IPS-15b (cell line): ENCODE data around the gene TMEM131L.

Experiments used
- H3K27me3 ChIP-seq: one replicate; pipeline ENCODE4 v1.6.1; 2013; ENCODE audit warnings: low read length; ENCODE audit not compliant: control insufficient read depth, insufficient read depth
- H3K36me3 ChIP-seq: one replicate; pipeline ENCODE4 v1.6.1; 2013; ENCODE audit warnings: low read length; ENCODE audit not compliant: control insufficient read depth, insufficient read depth
- H3K4me1 ChIP-seq: one replicate; pipeline ENCODE4 v1.6.1; 2013; ENCODE audit warnings: mild to moderate bottlenecking, low read length; ENCODE audit not compliant: control insufficient read depth, insufficient read depth
- H3K4me3 ChIP-seq: one replicate; pipeline ENCODE4 v1.5.1; 2013; ENCODE audit warnings: low read depth, low read length
- H3K9ac ChIP-seq: one replicate; pipeline ENCODE4 v1.6.1; 2013; ENCODE audit warnings: low read depth, mild to moderate bottlenecking, low read length
- H3K9me3 ChIP-seq: one replicate; pipeline ENCODE4 v1.6.1; 2013; ENCODE audit warnings: mild to moderate bottlenecking, low read length; ENCODE audit not compliant: control insufficient read depth, insufficient read depth

TMEM131L gene

GRCh38 chr4:153610623-153611376, 144.6 kb downstream of the TMEM131L start:
- H3K36me3 ChIP-seq, result peaks cover 3% of the 10 kb centered on the region
- H3K27me3 ChIP-seq, result no peaks in the 10 kb centered on the region
- no peak overlapping the region for H3K9ac ChIP-seq
- H3K4me1 ChIP-seq, result peaks cover 2% of the 10 kb centered on the region
- H3K9me3 ChIP-seq, result no peaks in the 10 kb centered on the region
- H3K4me3 ChIP-seq, result no peak overlapping the region

GRCh38 chr4:153611679-153612078, 145.5 kb downstream of the TMEM131L start:
- peaks cover 2% of the 10 kb centered on the region for H3K4me1 ChIP-seq
- H3K27me3 ChIP-seq, result no peaks in the 10 kb centered on the region
- peaks cover 6% of the 10 kb centered on the region for H3K36me3 ChIP-seq
- H3K9me3 ChIP-seq, result no peaks in the 10 kb centered on the region
- no peak overlapping the region for H3K4me3 ChIP-seq
- no peak overlapping the region for H3K9ac ChIP-seq

- no peaks in the 10 kb centered on the region for H3K27me3 ChIP-seq
- peaks cover 2% of the 10 kb centered on the region for H3K4me1 ChIP-seq
- H3K9ac ChIP-seq, result no peak overlapping the region
- H3K36me3 ChIP-seq, result peaks cover 12% of the 10 kb centered on the region
- no peak overlapping the region for H3K4me3 ChIP-seq
- H3K9me3 ChIP-seq, result no peaks in the 10 kb centered on the region
Observed at GRCh38 chr4:153612878-153613277, 146.7 kb downstream of the TMEM131L start.

GRCh38 chr4:153616006-153616555, 149.9 kb downstream of the TMEM131L start:
- Histone ChIP-seq H3K36me3 (peaks cover 13% of the 10 kb centered on the region), H3K9me3 (no peaks in the 10 kb centered on the region), H3K9ac (peak overlapping the region; percentile 10), H3K4me3 (no peak overlapping the region), H3K4me1 (peaks cover 14% of the 10 kb centered on the region), H3K27me3 (no peaks in the 10 kb centered on the region)

GRCh38 chr4:153618833-153619232, 152.7 kb downstream of the TMEM131L start:
- H3K4me3 ChIP-seq, result no peak overlapping the region

GRCh38 chr4:153619811-153620210, 153.7 kb downstream of the TMEM131L start:
- Histone ChIP-seq H3K36me3 (peaks cover 25% of the 10 kb centered on the region), H3K27me3 (no peaks in the 10 kb centered on the region), H3K4me1 (peaks cover 14% of the 10 kb centered on the region), H3K9ac (no peak overlapping the region), H3K9me3 (no peaks in the 10 kb centered on the region), H3K4me3 (no peak overlapping the region)

More at GRCh38 chr4:153618833-153619232, 152.7 kb downstream of the TMEM131L start:
- peaks cover 22% of the 10 kb centered on the region for H3K36me3 ChIP-seq
- H3K9ac ChIP-seq, result no peak overlapping the region
- H3K9me3 ChIP-seq, result no peaks in the 10 kb centered on the region
- peaks cover 14% of the 10 kb centered on the region for H3K4me1 ChIP-seq
- no peaks in the 10 kb centered on the region for H3K27me3 ChIP-seq

- Histone ChIP-seq H3K4me1 (peaks cover 14% of the 10 kb centered on the region), H3K9ac (no peak overlapping the region), H3K36me3 (peaks cover 29% of the 10 kb centered on the region), H3K4me3 (no peak overlapping the region), H3K27me3 (no peaks in the 10 kb centered on the region), H3K9me3 (no peaks in the 10 kb centered on the region)
Observed at GRCh38 chr4:153620352-153620751, 154.2 kb downstream of the TMEM131L start.

- no peaks in the 10 kb centered on the region for H3K9me3 ChIP-seq
- peaks cover 21% of the 10 kb centered on the region for H3K36me3 ChIP-seq
- no peak overlapping the region for H3K9ac ChIP-seq
- peaks cover 14% of the 10 kb centered on the region for H3K4me1 ChIP-seq
- H3K4me3 ChIP-seq, result no peak overlapping the region
- H3K27me3 ChIP-seq, result no peaks in the 10 kb centered on the region
Observed at GRCh38 chr4:153622093-153622492, 155.9 kb downstream of the TMEM131L start.

- Histone ChIP-seq H3K36me3 (peaks cover 23% of the 10 kb centered on the region), H3K9me3 (no peaks in the 10 kb centered on the region), H3K27me3 (no peaks in the 10 kb centered on the region), H3K4me1 (peaks cover 14% of the 10 kb centered on the region), H3K4me3 (no peak overlapping the region), H3K9ac (no peak overlapping the region)
Observed at GRCh38 chr4:153622778-153623240, 156.6 kb downstream of the TMEM131L start.

- Histone ChIP-seq H3K27me3 (no peaks in the 10 kb centered on the region), H3K9ac (no peak overlapping the region), H3K4me3 (no peak overlapping the region), H3K9me3 (no peaks in the 10 kb centered on the region), H3K36me3 (peaks cover 26% of the 10 kb centered on the region), H3K4me1 (peaks cover 12% of the 10 kb centered on the region)
Observed at GRCh38 chr4:153623491-153623890, 157.3 kb downstream of the TMEM131L start.

- Histone ChIP-seq H3K27me3 (no peaks in the 10 kb centered on the region), H3K4me1 (peaks cover 2% of the 10 kb centered on the region), H3K36me3 (peaks cover 36% of the 10 kb centered on the region), H3K9ac (no peak overlapping the region), H3K9me3 (no peaks in the 10 kb centered on the region), H3K4me3 (no peak overlapping the region)
Observed at GRCh38 chr4:153628796-153629315, 162.7 kb downstream of the TMEM131L start.

GRCh38 chr4:153629776-153630175, 163.6 kb downstream of the TMEM131L start:
- Histone ChIP-seq H3K9ac (no peak overlapping the region), H3K27me3 (no peaks in the 10 kb centered on the region), H3K4me1 (peaks cover 2% of the 10 kb centered on the region), H3K4me3 (no peak overlapping the region), H3K36me3 (peaks cover 33% of the 10 kb centered on the region), H3K9me3 (no peaks in the 10 kb centered on the region)
